ENCODE results near the gene ANO10.

Gene ANO10

DNA sequence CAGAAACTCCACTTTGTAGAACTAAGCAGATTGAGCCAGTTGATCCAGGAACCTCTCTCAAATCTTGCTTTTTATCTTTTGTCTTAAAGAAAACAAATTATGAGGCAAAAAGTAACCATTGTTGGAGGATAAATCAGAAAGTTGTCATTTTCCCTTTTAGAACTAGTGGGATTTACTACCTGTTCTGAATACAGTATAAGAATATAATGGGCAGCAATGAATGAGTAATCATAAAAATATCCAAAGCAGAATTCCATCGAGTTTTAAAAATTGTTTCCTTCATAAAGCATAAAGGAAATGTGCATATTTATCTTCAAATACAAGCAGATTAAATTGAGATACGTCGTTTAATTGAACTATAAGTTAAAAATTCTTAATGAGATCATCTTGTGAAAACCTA is 15.9 kb upstream of the ANO10 start:
- TF ChIP-seq, protein P1, sequence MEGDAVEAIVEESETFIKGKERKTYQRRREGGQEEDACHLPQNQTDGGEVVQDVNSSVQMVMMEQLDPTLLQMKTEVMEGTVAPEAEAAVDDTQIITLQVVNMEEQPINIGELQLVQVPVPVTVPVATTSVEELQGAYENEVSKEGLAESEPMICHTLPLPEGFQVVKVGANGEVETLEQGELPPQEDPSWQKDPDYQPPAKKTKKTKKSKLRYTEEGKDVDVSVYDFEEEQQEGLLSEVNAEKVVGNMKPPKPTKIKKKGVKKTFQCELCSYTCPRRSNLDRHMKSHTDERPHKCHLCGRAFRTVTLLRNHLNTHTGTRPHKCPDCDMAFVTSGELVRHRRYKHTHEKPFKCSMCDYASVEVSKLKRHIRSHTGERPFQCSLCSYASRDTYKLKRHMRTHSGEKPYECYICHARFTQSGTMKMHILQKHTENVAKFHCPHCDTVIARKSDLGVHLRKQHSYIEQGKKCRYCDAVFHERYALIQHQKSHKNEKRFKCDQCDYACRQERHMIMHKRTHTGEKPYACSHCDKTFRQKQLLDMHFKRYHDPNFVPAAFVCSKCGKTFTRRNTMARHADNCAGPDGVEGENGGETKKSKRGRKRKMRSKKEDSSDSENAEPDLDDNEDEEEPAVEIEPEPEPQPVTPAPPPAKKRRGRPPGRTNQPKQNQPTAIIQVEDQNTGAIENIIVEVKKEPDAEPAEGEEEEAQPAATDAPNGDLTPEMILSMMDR (IDR thresholded peaks at IDR 0.05; ENCODE audit: low read depth, low read length) = no peak
- H3K4me3 ChIP-seq (ENCODE audit: low read depth, low read length) = no peak overlapping the region

DNA sequence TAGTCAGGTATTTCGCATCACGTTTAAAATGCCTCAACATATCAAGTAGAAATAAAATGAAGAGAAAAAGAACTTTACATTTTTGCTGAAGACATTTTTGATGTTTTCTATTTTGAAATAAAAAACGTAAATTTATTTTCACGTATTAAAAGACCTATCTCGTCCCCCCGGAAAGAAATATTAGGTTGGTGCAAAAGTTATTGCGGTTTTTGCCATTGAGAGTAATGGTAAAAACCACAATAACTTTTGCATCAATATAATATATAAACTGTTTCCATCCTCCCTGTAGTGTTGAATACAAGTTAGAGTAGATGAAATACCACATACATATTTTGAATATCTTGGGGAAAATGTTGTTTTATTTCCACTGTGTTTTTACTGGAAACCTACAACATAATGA is 11.2 kb upstream of the ANO10 start:
- no peak overlapping the region for H3K4me3 ChIP-seq (ENCODE audit: low read depth, low read length)
- TF ChIP-seq, protein P1 (IDR thresholded peaks at IDR 0.05; ENCODE audit: low read depth, low read length) = no peak

DNA sequence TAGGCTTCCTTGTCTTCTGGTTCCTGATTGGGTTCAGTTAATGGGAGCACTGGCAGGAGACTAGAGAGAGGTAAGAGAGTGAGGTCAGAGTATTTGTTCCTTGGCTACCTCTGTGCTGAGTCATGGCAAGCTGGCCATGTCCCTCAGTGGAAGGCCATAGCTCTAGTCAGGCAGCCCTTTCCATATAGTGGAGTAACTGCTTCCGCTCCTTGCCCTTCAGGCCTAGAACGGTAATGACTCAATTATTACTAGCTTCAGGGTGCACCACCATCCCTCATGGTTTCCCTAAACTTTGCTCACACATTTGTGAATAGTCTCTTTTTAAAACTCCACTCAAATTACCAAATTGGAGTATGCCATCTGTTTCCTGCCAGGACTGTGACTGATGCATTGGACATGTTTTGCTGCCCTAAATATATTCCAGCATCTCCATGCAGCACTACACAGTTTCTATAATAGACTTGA is 10.5 kb upstream of the ANO10 start:
- TF ChIP-seq, protein P1 (IDR thresholded peaks at IDR 0.05; ENCODE audit: low read depth, low read length) = no peak
- no peak overlapping the region for H3K4me3 ChIP-seq (ENCODE audit: low read depth, low read length)

DNA sequence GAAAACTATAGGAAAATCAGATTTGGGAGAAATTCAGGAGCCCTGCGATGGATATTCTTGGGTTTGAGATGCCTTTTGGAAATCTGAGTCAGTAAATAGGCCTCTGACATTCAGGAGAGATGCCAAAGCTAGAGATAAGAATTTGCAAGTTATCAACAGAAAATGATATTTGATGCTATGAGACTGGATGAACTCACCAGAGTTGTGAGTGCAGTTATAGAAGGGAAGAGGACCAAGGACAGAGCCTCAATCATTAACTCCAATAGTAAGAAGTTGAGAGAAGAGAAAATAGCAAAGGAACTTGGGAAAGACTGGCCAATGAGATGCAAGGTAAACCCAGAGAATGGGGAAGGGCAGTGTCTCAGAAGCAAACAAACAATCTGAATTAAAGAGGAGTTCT is 7.9 kb upstream of the ANO10 start:
- H3K4me3 ChIP-seq (ENCODE audit: low read depth, low read length) = no peak overlapping the region
- TF ChIP-seq, protein P1 (IDR thresholded peaks at IDR 0.05; ENCODE audit: low read depth, low read length) = no peak

DNA sequence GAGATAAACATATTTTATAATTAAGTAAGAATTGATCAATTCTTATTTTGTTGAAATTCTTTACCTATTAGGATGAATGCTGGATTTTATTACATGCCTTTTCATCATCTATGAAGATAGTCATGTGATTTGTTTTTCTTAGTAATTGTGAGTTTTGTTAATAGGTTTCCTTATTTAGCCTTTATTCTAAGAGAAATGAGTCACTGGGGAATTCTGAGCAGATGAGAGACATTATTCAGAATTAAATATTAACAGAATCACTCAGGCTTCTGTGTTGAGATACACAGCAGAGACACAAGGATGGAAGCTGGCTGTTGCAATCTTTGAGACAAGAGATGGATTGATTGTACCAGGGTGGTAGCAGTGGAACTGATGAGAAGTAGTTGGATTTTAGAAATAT is 7.4 kb upstream of the ANO10 start:
- TF ChIP-seq, protein P1 (IDR thresholded peaks at IDR 0.05; ENCODE audit: low read depth, low read length) = no peak
- H3K4me3 ChIP-seq (ENCODE audit: low read depth, low read length) = no peak overlapping the region

DNA sequence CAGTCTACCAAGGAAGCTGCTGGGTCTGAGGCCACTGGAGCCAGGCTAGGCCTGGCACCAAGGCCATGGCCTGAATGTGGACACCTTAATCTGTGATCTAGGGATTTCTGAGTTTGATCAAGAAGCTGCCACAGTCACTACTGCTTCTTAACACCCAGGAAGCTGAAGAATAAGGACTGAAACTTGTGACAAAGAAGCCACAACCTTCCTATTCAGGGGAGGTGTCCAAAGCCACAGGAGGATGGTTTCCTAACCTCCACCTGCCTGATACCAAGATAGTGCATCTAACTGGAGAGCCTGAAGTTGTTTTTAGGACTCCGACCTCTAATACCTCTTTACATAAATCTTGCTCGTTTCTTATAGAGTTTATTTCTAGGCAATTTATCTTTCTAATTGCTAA is 5.5 kb upstream of the ANO10 start:
- H3K4me3 ChIP-seq (ENCODE audit: low read depth, low read length) = no peak overlapping the region
- TF ChIP-seq, protein P1 (IDR thresholded peaks at IDR 0.05; ENCODE audit: low read depth, low read length) = no peak

DNA sequence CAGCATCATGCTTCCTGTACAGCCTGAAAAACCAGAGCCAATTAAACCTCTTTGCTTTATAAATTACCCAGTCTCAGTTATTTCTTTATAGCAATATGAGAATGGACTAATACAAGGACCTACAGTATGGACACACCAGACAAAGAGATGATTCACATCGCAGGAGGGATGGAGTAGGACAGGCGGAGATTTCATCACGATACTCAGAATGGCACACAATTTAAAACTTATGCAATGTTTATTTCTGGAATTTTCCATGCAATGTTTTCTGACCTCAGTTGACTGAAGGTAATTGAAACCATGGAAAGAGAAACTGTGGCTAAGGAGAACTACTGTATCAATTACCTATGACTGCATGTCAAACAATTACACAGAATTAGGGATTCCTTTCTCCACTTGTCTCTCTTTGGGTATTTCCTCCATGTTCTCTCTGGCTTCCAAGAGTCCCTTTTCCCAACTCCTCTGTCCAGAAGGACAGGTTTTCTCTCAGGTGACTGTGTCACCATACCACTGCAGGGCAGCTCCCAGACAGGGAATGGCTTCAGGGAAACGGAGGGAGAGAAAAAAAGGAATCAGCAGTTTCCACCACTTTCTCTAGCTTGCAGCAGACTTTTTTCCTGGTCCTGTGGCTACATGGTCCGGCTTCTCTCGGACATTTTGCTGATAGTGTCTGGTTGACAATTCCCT is 3.0 kb upstream of the ANO10 start:
- TF ChIP-seq, protein P1 (IDR thresholded peaks at IDR 0.05; ENCODE audit: low read depth, low read length) = no peak
- no peak overlapping the region for H3K4me3 ChIP-seq (ENCODE audit: low read depth, low read length)
